Measurements from ENCODE around the gene NCAN.

DNA sequence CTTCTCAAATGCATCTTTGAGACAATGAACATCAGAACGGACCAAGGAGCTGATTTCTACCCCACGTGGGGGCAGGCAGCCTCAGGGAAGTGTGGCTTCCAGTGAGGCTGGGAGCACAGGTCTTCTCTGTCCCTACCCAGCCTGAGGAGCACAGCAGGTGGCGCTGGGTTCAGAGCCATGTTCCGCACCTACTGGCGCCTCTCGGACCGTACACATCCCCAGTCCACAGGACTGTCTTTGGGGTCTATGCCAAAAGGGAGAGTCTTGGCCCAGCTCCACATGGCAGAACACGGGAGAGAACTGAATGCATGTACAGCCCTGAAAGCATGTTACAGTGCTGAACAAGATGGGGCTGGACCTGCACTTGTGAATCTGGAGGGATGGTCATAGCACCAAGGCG lies 86.0 kb downstream of the NCAN start:
- TF ChIP-seq, protein P1, sequence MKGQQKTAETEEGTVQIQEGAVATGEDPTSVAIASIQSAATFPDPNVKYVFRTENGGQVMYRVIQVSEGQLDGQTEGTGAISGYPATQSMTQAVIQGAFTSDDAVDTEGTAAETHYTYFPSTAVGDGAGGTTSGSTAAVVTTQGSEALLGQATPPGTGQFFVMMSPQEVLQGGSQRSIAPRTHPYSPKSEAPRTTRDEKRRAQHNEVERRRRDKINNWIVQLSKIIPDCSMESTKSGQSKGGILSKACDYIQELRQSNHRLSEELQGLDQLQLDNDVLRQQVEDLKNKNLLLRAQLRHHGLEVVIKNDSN (CRISPR knock-in tag; IDR thresholded peaks at IDR 0.05), result no peak
- TF ChIP-seq TEAD2 (tag; IDR thresholded peaks at IDR 0.05) (no peak), ZNF239 (CRISPR knock-in tag; IDR thresholded peaks at IDR 0.05) (no peak), SP1 (CRISPR knock-in tag; IDR thresholded peaks at IDR 0.05) (no peak), RAD21 (CRISPR knock-in tag; conservative IDR thresholded peaks at IDR 0.05 in 1 of 2, IDR thresholded peaks at IDR 0.05 in 1 of 2) (no peak), HDAC2 (IDR thresholded peaks at IDR 0.05) (no peak), POLR2AphosphoS5 (IDR thresholded peaks at IDR 0.05; ENCODE audit: control insufficient read depth, insufficient read depth, low read depth, low read length) (no peak), TEAD1 (CRISPR knock-in tag; IDR thresholded peaks at IDR 0.05) (no peak), KDM4B (IDR thresholded peaks at IDR 0.05; ENCODE audit: borderline replicate concordance in 2 of 2, low read depth in 1 of 2) (no peak)
- TF ChIP-seq, protein P2, sequence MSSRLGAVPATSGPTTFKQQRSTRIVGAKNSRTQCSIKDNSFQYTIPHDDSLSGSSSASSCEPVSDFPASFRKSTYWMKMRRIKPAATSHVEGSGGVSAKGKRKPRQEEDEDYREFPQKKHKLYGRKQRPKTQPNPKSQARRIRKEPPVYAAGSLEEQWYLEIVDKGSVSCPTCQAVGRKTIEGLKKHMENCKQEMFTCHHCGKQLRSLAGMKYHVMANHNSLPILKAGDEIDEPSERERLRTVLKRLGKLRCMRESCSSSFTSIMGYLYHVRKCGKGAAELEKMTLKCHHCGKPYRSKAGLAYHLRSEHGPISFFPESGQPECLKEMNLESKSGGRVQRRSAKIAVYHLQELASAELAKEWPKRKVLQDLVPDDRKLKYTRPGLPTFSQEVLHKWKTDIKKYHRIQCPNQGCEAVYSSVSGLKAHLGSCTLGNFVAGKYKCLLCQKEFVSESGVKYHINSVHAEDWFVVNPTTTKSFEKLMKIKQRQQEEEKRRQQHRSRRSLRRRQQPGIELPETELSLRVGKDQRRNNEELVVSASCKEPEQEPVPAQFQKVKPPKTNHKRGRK (tag; IDR thresholded peaks at IDR 0.05), result no peak

Measured in K562 (cell line).